22Rv1 (cell line): ENCODE results near the gene OSBPL7.

Source experiments
- H3K27ac ChIP-seq: fragments of 450-650 bp; 2 replicates; pipeline ENCODE4 v1.5.1; 2017
- ZFX ChIP-seq: fragments of 450-650 bp; IDR thresholded peaks from 2 replicates; pipeline ENCODE4 v1.6.1; 2017; ENCODE audit warnings: antibody characterized with exemption, borderline replicate concordance
- TF ChIP-seq, protein P1 (sequence below): fragments of 450-650 bp; IDR thresholded peaks from 2 replicates; pipeline ENCODE4 v1.5.1; 2017; ENCODE audit warnings: mild to moderate bottlenecking

OSBPL7 gene

DNA sequence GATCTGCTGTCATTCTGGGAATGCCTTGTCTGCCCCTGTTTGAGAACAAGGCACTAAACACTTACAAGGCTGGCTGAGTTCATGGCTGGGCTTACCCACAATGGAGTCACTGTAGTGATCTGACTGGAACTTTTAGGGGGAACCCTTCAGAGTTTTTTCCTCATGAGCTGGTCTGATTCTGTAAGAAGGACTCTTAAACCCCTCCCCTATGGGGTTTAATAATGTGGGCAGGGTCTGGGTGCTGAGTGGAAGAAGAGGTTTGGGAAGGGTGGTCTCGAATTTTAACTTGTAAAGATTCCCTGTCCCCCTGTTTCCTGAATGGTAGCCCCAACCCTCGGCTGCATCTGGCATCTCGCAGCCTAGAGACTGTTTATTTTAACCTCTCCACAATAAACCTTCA lies 30.6 kb downstream of the OSBPL7 start:
- no peak for TF ChIP-seq ZFX
- TF ChIP-seq, protein P1, sequence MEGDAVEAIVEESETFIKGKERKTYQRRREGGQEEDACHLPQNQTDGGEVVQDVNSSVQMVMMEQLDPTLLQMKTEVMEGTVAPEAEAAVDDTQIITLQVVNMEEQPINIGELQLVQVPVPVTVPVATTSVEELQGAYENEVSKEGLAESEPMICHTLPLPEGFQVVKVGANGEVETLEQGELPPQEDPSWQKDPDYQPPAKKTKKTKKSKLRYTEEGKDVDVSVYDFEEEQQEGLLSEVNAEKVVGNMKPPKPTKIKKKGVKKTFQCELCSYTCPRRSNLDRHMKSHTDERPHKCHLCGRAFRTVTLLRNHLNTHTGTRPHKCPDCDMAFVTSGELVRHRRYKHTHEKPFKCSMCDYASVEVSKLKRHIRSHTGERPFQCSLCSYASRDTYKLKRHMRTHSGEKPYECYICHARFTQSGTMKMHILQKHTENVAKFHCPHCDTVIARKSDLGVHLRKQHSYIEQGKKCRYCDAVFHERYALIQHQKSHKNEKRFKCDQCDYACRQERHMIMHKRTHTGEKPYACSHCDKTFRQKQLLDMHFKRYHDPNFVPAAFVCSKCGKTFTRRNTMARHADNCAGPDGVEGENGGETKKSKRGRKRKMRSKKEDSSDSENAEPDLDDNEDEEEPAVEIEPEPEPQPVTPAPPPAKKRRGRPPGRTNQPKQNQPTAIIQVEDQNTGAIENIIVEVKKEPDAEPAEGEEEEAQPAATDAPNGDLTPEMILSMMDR, result no peak
- H3K27ac ChIP-seq, result no peak overlapping the region

DNA sequence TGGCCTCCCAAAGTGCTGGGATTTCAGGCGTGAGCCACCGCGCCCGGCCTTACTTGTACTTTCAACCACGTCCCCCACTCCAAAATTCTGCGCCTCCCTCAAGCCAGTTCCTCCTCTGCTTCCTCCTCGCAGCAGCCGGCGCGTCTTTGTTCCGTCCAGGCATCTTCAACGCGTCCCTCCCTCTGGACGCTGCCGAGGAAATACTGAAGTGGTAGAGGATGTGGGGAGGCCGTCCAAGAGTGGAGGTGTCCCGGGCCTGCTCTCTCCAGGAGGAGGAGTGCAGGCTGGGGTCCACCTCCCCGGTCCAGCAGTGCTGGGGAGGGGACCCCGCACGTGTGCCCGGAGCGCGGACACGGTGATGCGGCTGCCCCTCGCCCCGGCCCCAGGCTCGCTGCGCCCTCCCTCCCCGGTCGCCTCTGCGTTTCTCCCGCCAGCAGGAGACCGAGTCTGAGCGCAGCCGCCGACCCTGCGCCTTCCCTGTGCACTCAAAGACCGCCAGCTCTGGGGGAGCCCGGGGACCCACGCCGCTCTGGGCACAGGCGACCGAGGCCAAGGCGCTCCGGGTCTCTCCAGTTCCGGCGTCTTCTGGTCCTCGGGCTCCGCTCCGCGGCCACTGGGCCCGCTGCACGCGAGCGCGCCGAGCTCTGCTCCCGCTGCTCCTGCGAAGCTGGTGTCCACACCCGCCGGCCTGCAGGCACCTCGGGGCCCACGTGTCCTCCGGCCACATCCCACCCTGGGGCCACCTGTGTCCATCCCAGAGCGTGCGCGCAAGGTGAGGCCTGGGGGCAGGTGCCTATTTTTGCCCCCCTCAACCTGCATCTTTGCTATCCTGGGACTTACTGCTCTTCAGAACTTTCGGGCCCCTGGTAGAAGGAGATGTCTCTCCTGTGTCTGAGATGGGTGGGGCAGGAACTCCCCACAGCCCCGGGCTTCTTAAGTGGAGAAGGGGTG lies 31.7 kb downstream of the OSBPL7 start:
- H3K27ac ChIP-seq, result no peak overlapping the region
- no peak for TF ChIP-seq ZFX
- TF ChIP-seq, protein P1, result peak; percentile 83

DNA sequence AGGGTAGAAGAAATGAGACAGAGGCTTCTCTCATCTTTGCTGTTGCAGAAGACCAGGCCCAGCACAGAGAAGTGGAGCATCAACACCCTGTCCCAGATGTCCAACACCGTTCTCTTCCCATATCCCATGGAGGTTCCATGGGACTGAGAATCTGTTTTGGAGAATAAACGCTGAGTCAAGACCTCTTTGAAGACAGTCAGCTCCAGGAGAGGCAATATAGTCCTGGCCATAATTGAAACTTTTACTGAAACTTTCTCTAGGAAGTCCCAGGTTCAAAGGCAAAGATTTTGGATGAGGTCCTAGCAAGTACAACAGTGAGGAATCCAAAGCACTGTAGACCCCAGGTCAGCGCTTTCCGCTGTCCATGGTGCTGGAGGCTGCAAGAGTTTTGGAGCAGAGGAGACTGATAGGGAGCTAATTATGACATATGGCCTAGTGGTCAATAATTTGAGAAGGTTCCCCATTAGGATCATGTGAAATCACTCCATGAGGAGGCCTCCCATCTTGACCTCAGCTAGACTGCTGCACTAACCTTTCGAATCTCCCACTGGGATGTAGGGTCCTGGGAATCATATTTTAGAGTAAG lies 36.0 kb downstream of the OSBPL7 start:
- no peak for TF ChIP-seq ZFX
- TF ChIP-seq, protein P1, result no peak
- H3K27ac ChIP-seq, result no peak overlapping the region

DNA sequence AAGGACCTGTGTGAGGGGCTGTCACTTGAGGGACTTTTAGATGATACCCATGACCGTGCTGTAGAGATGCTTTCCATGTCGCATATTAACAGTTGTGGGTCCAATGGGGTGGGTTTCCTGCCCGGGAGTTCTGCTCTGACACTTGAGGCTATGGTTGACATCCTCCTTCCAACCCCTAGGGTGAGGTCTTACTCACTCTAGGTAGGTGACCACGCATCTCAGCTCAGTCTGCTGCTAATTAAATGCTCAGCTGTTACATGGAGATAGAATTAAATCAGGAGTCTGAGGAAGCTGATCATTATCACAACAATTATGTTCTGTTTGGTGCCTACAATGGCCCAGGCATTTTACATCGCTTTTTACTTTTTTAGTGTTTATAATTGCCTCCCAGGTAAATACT lies 40.2 kb downstream of the OSBPL7 start:
- no peak overlapping the region for H3K27ac ChIP-seq
- no peak for TF ChIP-seq ZFX
- TF ChIP-seq, protein P1, result no peak

DNA sequence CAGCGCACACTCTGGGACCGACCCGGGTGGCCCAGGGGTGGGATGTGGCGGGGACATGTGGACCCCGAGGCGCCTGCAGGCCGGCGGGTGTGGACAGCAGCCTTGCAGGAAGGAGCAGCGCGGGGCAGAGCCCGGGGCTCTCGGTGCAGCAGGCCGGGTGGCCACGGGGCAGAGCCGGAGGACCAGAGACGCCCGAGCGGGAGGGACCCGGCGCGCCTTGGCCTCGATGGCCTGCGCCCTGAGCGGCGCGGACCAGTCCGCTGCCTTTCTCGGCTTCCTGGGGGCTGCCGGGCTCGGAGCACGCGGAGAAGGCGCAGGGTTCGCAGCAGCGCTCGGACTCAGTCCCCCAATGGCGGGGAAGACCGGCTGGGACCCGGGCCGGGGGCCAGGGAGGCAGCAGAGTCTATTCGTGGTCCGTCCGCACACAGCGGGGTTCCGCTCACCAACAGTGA lies 43.4 kb downstream of the OSBPL7 start:
- TF ChIP-seq ZFX, result no peak
- TF ChIP-seq, protein P1, result no peak
- H3K27ac ChIP-seq, result no peak overlapping the region

DNA sequence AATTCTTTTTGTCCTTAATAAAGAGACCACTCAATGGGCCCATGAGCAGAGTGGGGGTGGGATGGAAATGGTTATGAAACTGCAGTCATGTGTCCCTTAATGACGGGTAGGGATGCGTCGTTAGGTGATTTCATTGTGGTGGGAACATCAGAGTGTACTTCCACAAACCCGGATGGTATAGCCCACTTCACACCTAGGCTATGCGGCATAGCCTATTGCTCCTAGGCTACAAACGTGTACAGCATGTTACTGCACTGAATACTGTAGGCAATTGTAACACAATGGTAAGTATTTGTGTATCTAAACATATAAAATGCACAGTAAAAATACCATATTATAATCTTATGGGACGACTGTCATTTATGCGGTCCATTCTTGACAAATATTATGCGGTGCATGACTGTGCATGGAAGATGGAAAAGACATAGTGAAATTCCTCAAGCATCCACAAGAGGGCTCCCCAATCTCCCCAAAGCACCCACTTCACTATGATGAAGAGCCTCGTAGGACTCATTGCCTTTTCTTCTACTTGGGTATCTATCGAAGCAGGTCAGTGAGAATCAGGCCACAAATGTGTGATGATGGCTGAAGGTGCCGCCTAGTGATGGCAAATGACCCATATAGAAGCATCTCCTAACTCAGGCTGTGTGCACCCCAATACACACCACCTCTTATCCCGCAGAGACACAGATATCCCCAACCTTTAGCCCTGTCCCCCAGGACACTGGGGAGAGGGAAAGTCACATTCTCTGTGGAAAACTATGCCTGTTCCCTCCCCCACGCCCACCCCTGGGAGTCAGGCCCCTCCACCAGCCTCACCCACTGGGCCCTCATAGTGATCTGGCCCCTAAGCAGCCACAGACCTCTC lies 45.0 kb downstream of the OSBPL7 start:
- no peak for TF ChIP-seq ZFX
- TF ChIP-seq, protein P1, result peak; percentile 84
- no peak overlapping the region for H3K27ac ChIP-seq
